ENCODE results near the gene DYNLL2.
"Not testable (repeated sequence)": the region's sequence is repeated elsewhere in the genome, so short reads cannot be mapped to it uniquely, and the experiment has no call there.

The DYNLL2 gene

DNA sequence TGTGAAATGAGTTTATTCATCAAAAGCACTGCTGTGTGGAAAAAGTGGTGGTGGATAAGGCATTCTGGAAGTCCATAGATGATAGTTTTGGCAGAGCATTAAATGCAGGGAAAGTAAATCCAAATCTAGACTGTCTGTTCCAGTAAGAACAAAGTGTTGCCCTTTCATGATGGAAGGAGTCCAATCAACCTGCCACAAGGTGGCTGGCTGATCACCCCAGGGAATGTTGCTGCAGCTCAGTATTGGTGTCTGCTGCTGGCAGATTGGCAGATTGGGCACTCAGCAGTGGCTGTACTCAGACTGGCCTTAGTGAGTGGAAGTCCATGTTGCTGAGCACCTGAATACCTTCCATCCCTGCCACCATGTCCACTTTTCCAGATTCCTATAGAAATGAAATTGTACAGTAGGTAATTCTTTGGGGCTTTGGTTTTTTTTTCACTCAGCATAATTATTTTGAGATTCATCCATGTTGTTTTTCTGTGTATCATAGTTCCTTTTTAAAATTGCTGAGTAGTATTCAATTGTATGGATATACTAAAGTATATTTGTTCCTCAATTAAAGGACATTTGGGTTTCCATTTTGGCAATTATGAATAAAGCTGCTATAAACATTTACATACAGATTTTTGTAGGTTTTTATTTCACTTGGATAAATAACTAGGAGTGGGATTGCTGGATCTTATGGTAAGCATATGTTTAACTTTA lies 14.3 kb downstream of the DYNLL2 start:
- TF ChIP-seq, protein P1, sequence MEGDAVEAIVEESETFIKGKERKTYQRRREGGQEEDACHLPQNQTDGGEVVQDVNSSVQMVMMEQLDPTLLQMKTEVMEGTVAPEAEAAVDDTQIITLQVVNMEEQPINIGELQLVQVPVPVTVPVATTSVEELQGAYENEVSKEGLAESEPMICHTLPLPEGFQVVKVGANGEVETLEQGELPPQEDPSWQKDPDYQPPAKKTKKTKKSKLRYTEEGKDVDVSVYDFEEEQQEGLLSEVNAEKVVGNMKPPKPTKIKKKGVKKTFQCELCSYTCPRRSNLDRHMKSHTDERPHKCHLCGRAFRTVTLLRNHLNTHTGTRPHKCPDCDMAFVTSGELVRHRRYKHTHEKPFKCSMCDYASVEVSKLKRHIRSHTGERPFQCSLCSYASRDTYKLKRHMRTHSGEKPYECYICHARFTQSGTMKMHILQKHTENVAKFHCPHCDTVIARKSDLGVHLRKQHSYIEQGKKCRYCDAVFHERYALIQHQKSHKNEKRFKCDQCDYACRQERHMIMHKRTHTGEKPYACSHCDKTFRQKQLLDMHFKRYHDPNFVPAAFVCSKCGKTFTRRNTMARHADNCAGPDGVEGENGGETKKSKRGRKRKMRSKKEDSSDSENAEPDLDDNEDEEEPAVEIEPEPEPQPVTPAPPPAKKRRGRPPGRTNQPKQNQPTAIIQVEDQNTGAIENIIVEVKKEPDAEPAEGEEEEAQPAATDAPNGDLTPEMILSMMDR (IDR thresholded peaks at IDR 0.05; ENCODE audit: low read depth, low read length), result no peak
- in situ Hi-C loops (cut with HindIII; ENCODE audit: low sequenced_read_pairs), result no loop called here
- no peak for DNase-seq (ENCODE audit: low read depth, low spot score)
- no peak overlapping the region for H3K4me3 ChIP-seq (ENCODE audit: low read depth, low read length)

DNA sequence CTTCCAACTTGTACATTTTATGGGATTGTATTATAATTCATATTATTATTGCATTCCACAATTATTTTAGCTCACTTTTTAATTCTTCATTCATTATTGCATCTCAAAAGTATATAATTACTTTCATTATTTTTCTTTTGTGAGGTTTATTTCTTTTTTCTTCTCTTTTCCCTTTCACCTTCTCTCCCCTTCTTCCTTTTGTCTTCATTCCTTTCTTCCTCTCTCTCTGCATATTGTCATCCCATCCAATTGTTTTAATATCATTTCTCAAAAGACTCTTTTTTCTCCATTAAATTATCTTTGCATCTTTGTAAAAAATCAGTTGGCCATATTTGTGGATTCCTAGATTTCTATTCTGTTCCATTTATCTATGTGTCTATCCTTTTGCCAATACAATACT lies 17.3 kb downstream of the DYNLL2 start:
- H3K4me3 ChIP-seq (ENCODE audit: low read depth, low read length), result no peak overlapping the region
- TF ChIP-seq, protein P1 (IDR thresholded peaks at IDR 0.05; ENCODE audit: low read depth, low read length), result no peak
- no peak for DNase-seq (ENCODE audit: low read depth, low spot score)
- in situ Hi-C loops (cut with HindIII; ENCODE audit: low sequenced_read_pairs), result no loop called here

DNA sequence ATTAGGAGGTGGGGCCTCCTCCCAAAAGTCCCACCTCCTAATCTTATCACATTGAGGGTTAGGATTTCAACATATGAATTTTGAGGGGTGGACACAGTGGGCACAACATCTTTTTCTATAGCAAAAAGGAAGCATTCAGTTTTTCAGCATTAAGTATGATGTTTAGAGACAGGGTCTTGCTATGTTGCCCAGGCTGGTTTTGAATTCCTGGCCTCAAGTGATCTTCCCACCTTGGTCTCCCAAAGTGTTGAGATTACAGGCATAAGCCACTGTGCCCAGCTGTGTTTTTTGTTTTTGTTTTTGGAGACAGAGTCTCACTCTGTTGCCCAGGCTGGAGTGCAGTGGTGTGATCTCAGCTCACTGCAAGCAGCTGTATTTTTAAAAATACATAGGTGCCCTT lies 18.7 kb downstream of the DYNLL2 start:
- DNase-seq (ENCODE audit: low read depth, low spot score); in situ Hi-C loops (cut with HindIII; ENCODE audit: low sequenced_read_pairs); H3K4me3 ChIP-seq (ENCODE audit: low read depth, low read length): not testable (repeated sequence)

DNA sequence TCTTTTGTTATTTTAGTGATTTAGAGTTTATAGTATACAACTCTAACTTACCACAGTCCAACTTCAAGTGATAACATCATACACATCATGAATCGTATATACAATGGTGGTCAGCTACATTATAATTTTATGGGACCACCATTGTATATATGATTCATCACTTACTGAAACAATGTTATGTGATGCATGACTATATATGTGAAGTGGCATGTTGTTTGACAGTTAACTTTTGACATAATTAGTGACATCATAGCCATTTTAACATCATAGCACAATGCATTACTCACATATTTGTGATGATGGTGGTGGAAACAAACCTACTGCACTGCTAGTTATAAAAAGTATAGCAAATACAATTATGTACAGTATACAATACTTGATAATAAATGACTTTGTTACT lies 21.9 kb downstream of the DYNLL2 start:
- in situ Hi-C loops (cut with HindIII; ENCODE audit: low sequenced_read_pairs), result no loop called here
- H3K4me3 ChIP-seq (ENCODE audit: low read depth, low read length), result no peak overlapping the region
- TF ChIP-seq, protein P1 (IDR thresholded peaks at IDR 0.05; ENCODE audit: low read depth, low read length), result no peak
- no peak for DNase-seq (ENCODE audit: low read depth, low spot score)

DNA sequence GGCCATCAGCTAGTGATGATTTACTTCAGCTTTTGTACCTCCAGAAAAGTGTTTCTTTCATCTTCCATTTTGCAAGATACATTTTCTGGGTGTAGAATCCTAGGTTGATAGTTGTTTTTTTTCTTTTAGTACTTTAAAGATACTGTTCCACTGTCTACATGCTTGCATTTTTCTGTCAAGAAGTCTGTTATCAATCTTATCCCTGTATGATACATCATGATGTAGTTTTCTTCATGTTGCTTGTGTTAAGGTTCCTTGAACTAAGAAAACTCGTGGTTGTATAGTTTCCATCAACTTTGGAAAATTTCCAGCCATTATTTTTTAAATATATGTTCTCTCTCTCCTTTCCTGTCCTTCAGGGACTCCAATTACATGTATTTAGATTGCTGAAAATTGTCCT lies 24.1 kb downstream of the DYNLL2 start:
- TF ChIP-seq, protein P1 (IDR thresholded peaks at IDR 0.05; ENCODE audit: low read depth, low read length), result no peak
- no peak for DNase-seq (ENCODE audit: low read depth, low spot score)
- in situ Hi-C loops (cut with HindIII; ENCODE audit: low sequenced_read_pairs), result no loop called here
- no peak overlapping the region for H3K4me3 ChIP-seq (ENCODE audit: low read depth, low read length)

DNA sequence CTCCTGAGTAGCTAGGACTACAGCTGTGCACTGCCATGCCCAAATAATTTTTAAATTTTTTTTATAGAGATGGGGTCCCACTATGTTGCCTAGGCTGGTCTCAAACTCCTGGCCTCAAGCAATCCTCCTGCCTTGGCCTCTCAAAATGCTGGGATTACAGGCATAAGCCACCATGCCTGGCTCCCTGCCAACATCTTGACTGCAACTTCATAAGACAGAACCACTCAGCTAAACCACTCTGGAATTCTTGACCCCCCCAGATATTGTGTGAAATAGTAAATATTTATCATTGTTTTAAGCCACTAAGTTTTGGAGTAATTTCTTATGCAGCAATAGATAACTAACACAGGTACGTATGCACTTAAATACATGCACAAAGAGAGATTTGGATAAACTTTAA lies 26.0 kb downstream of the DYNLL2 start:
- no peak overlapping the region for H3K4me3 ChIP-seq (ENCODE audit: low read depth, low read length)
- TF ChIP-seq, protein P1 (IDR thresholded peaks at IDR 0.05; ENCODE audit: low read depth, low read length), result no peak
- in situ Hi-C loops (cut with HindIII; ENCODE audit: low sequenced_read_pairs), result no loop called here
- DNase-seq (ENCODE audit: low read depth, low spot score), result no peak

DNA sequence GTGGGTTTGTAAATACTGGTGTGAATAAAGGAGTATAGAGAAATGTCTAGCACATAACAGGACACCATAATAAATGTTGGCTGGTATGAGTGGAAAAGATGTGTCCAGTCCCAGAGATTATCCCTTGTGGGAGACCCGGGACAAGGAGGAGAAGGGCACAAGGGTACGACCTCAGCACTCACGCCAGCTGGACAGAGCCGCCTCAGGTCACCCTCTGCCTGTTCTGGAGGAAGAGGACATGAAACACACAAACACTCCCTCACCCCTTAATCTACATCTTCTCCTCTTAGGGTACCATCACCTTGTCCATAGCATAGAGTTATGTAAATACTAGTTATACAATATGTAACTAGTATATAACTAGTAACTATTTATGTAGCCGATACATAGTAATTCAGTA lies 26.8 kb downstream of the DYNLL2 start:
- DNase-seq (ENCODE audit: low read depth, low spot score), result no peak
- H3K4me3 ChIP-seq (ENCODE audit: low read depth, low read length), result no peak overlapping the region
- in situ Hi-C loops (cut with HindIII; ENCODE audit: low sequenced_read_pairs), result no loop called here
- TF ChIP-seq, protein P1 (IDR thresholded peaks at IDR 0.05; ENCODE audit: low read depth, low read length), result no peak
